NCI-H2196 (cell line): ENCODE measurements around the gene LZTS2.
A peak's percentile ranks its signal among the peaks of the same experiment; 100 is the strongest.

ENCODE experiments used
- DNase-seq: peaks from one replicate; lab custom pipeline; 2025; ENCODE audit not compliant: unreplicated experiment; lab: John Stamatoyannopoulos, UW

Gene LZTS2

GRCh38 chr10:100978121-100978900 lies 21.3 kb upstream of the LZTS2 start:
- no peak for DNase-seq

GRCh38 chr10:100978901-100979195 lies 20.8 kb upstream of the LZTS2 start:
- no peak for DNase-seq

- DNase-seq: no peak
Measured at GRCh38 chr10:100979791-100980272, 19.8 kb upstream of the LZTS2 start.

GRCh38 chr10:100980311-100980710 lies 19.3 kb upstream of the LZTS2 start:
- DNase-seq: no peak

- no peak for DNase-seq
Measured at GRCh38 chr10:100980711-100981110, 18.9 kb upstream of the LZTS2 start.

- no peak for DNase-seq
Measured at GRCh38 chr10:100981178-100981772, 18.3 kb upstream of the LZTS2 start.

GRCh38 chr10:100982916-100983830 lies 16.4 kb upstream of the LZTS2 start:
- DNase-seq: no peak

GRCh38 chr10:100983868-100984671 lies 15.5 kb upstream of the LZTS2 start:
- no peak for DNase-seq

- no peak for DNase-seq
Measured at GRCh38 chr10:100984672-100985177, 14.9 kb upstream of the LZTS2 start.

- no peak for DNase-seq
Measured at GRCh38 chr10:100985336-100985735, 14.3 kb upstream of the LZTS2 start.

GRCh38 chr10:100986623-100986951 lies 13.0 kb upstream of the LZTS2 start:
- no peak for DNase-seq

- peak; percentile 54 for DNase-seq
Measured at GRCh38 chr10:100986952-100987684, 12.5 kb upstream of the LZTS2 start, which contains the start of the genes MRPL43 and TWNK. MRPL43 (minus strand) TSS chr10:100987497; CDS start chr10:100987443, 54 bp downstream. TWNK (plus strand) TSS chr10:100987543; CDS start chr10:100988211, 668 bp downstream.

GRCh38 chr10:100987685-100988049 lies 11.9 kb upstream of the LZTS2 start:
- no peak for DNase-seq

- no peak for DNase-seq
Measured at GRCh38 chr10:100988166-100988565, 11.4 kb upstream of the LZTS2 start.

- no peak for DNase-seq
Measured at GRCh38 chr10:100989088-100989487, 10.5 kb upstream of the LZTS2 start.

GRCh38 chr10:100993986-100994708 lies 5.5 kb upstream of the LZTS2 start:
- peak; percentile 12 for DNase-seq

GRCh38 chr10:100995181-100995580 lies 4.4 kb upstream of the LZTS2 start:
- no peak for DNase-seq

GRCh38 chr10:100996678-100997359 lies 2.8 kb upstream of the LZTS2 start:
- peak; percentile 21 for DNase-seq
